Activated CD8-positive, alpha-beta memory T cell treated with anti-CD3 and anti-CD28 coated beads for 48 hours (primary cell): Measurements from ENCODE around the gene TBC1D14.

Source experiments
- DNase-seq, 3 experiments: peaks; one replicate each; pipeline ENCODE4 v3.0.0-alpha.2; 2020; ENCODE audit warnings: low read depth in 2 of 3, low spot score in 2 of 3

Gene TBC1D14

GRCh38 chr4:7017446-7018048, 107.9 kb downstream of the TBC1D14 start:
- no peak for DNase-seq

DNA sequence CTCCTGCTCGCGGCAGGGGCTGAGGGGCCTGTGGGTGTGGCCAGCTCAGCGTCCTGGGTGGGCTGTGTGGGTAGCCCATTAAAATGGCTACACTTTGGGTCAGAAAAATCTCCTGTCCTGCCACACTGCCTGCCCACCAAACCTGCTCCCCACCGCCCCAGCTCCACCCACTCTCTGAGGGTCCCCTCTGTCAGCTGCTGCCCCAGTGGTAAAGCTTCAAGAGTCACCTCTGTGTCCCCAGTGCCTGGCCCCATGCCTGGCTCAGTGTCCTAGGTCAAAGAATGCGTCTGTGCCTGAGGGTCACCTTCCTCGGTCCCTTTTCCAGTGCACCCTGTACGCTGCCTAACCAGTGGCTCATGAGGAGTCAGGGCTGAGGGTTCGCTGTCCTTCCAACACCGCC, 108.7 kb downstream of the TBC1D14 start:
- no peak for DNase-seq

DNA sequence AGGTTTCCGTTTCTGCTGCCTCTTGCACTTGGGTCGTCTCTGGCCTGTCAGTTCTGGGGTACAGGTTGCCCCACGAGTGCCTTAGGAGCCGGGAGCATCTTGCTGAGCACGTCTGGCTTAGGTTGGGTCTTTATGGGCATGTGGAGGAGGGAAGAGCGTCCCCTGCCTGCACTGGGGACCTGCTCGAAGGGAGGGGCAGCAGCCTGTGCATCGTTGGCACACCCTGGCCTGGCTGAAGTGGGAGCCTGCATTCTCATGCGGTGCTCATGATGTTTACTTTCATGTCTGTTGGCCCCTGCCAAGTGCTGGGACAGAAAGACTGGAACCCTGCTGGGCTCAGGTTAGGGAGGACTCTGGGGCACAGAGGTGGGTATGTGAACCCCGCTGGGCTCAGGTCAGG, 109.7 kb downstream of the TBC1D14 start:
- no peak for DNase-seq

- DNase-seq, result no peak
Measured at GRCh38 chr4:7020290-7020689, 110.7 kb downstream of the TBC1D14 start.

GRCh38 chr4:7020856-7021255, 111.2 kb downstream of the TBC1D14 start:
- DNase-seq, result no peak

DNA sequence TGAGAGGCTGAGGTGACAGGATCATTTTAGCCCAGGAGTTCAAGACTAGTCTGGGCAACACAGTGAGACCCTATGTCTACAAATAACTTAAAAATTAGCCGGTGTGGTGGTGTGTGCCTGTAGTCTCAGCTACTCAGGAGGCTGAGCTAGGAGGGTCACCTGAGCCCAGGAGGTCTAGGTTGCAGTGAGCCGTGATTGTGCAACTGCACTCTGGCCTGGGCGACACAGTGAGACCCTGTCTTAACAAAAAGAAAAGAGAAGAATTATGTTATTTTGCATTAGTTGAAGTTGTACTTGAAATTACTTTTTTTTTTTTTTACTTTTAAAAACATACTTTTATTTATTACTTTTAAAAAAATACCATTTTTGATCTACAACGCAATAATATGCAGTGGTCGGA, 111.7 kb downstream of the TBC1D14 start:
- DNase-seq, result no peak

DNA sequence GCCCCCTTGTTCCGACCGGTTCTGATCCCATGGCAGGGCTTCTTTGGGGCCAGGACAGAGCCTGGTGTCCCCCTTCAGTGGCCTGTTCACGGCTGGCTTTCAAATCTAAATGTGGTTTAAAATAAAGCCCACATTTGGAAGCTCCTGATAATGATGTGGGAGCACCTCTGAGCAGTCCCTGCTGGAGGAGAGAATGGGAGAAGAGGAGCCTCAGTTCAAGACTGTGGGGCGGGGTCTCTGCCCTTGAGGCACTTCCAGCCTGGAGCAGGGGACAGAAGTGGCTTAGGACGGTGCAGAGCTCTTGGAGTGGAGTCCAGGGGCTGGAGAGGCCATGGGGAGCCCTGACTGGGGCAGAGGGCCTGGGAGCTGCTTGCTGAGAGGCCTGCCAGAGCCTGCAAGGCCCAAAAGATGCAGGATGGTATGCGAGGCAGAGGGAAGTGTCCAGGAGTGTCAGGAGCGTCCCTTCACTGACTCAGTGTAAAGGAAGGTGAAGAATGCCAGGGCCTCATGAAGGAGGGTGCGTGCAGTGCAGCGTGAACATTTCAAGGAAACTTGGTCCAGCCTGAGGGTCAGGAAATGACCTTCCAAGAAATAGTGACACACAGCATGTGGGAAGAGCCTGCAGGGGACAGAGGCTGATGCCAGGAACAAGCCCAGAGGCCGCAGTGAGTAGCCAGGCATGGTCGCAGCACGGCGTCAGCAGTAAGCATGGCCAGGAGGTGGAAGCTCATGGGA, 112.5 kb downstream of the TBC1D14 start:
- no peak for DNase-seq

GRCh38 chr4:7023486-7023885, 113.9 kb downstream of the TBC1D14 start:
- DNase-seq, result no peak

- no peak for DNase-seq
Measured at GRCh38 chr4:7023901-7024300, 114.3 kb downstream of the TBC1D14 start.

GRCh38 chr4:7024336-7024890, 114.8 kb downstream of the TBC1D14 start:
- DNase-seq, result no peak

DNA sequence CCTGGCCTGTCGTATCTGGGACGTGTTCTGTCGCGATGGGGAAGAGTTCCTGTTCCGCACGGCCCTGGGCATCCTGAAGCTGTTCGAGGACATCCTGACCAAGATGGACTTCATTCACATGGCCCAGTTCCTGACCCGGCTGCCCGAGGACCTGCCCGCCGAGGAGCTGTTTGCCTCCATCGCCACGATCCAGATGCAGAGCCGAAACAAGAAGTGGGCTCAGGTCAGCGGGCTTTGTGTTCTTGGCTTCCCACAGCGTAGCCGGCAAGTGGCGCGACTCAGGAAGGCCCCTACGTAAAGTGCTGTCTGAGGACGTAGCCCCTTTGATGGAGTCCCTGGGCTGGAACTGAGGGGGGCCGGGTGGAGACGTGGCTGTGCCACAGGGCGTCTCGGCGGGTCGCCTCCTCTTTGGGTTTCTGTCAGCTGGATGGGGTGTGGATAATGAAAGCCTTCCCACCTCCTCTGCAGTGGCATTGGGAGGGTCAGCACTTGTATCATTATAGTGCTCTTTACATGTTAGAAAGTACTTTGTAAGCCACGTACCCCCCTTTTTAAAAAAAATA, 115.5 kb downstream of the TBC1D14 start:
- DNase-seq, result no peak

GRCh38 chr4:7026107-7026506, 116.5 kb downstream of the TBC1D14 start:
- no peak for DNase-seq

GRCh38 chr4:7027284-7027683, 117.7 kb downstream of the TBC1D14 start:
- no peak for DNase-seq

- DNase-seq, result no peak
Measured at GRCh38 chr4:7027913-7028312, 118.3 kb downstream of the TBC1D14 start.

- DNase-seq, result no peak
Measured at GRCh38 chr4:7029212-7029611, 119.6 kb downstream of the TBC1D14 start.

DNA sequence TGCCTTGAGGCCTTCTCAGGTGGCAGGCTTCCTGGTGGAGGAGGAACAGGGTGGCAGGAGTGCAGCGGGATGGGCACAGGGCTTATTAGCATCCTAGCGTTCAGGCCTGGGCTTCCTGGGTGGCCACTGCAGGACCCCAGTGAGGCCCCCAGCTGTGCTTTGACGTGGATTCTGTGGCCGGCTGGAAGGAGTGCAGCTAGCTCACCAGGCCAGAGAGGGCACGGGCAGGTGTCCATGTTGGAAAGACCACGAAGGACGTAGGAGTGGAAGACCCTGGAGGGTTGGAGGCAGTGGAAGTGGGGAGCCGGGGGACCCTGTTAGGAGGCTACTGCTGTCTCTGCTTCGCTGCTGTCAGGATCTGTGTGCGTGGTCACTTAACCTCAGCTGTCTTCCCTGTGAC, 120.3 kb downstream of the TBC1D14 start:
- no peak for DNase-seq

DNA sequence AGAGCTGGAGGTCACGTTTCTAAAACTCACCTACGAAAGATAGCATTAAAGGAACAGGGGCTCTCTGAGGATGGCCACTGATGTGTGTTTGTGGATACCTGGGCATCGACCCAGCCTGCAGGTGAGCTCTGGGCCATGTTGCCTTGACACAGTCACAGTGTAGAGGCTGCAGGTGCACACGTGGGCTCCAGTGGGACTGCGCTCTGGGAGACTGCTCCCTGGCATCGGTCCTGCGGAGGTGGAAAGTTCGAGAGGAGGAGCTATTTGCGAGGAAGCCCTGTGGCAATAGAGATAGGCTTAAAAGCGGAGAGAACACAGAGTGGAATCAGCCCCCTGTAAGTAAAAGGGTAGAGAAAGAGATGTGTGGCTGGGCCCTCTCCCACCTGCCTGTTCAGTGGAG, 121.2 kb downstream of the TBC1D14 start:
- DNase-seq, result no peak

GRCh38 chr4:7031558-7032449, 122.2 kb downstream of the TBC1D14 start:
- no peak for DNase-seq

GRCh38 chr4:7032596-7032995, 123.0 kb downstream of the TBC1D14 start:
- DNase-seq, result no peak

- no peak for DNase-seq
Measured at GRCh38 chr4:7034262-7035081, 124.8 kb downstream of the TBC1D14 start.

GRCh38 chr4:7037425-7037824, 127.8 kb downstream of the TBC1D14 start:
- DNase-seq, result no peak
